Activated CD8-positive, alpha-beta T cell treated with anti-CD3 and anti-CD28 coated beads for 36 hours (primary cell): ENCODE data around the gene APOO. TPM values are rescaled to one million over a fixed set of nuclear protein-coding genes. Genes with fewer than 3 reads are reported as not detected.

Source experiments
- ATAC-seq: fragments of 200-7000 bp; cut with Tn5 transposase; one replicate; pipeline ENCODE4 v1.10.0; 2021; ENCODE audit warnings: mild to moderate bottlenecking, moderate library complexity
- CTCF ChIA-PET: fragments of 350-600 bp; sonication (Branson Sonifier 250); formaldehyde crosslinking; loops from one replicate; lab custom pipeline; 2021; ENCODE audit warnings: antibody characterized with exemption; lab: Charles Lee
- POLR2A ChIA-PET: fragments of 350-600 bp; sonication (Branson Sonifier 250); formaldehyde crosslinking; loops from one replicate; lab custom pipeline; 2021; ENCODE audit warnings: antibody characterized with exemption; lab: Charles Lee
- DNase-seq: peaks from one replicate; pipeline ENCODE4 v3.0.0-alpha.2; 2020
- H3K27ac Mint-ChIP-seq: one replicate; pipeline ENCODE4 v1.8.0; 2021; ENCODE audit warnings: mild to moderate bottlenecking, mixed read lengths
- H3K27me3 Mint-ChIP-seq: one replicate; pipeline ENCODE4 v1.8.0; 2021; ENCODE audit warnings: mixed read lengths
- H3K36me3 Mint-ChIP-seq: one replicate; pipeline ENCODE4 v1.8.0; 2021; ENCODE audit warnings: low read depth, mixed read lengths
- H3K4me1 Mint-ChIP-seq: one replicate; pipeline ENCODE4 v1.8.0; 2021; ENCODE audit warnings: low read depth, mixed read lengths
- H3K4me3 Mint-ChIP-seq: one replicate; pipeline ENCODE4 v1.8.0; 2021; ENCODE audit warnings: mild to moderate bottlenecking, moderate library complexity, mixed read lengths
- H3K9me3 Mint-ChIP-seq: one replicate; pipeline ENCODE4 v1.8.0; 2021; ENCODE audit warnings: mixed read lengths
- CTCF ChIP-seq: fragments of 200-600 bp; IDR thresholded peaks from one replicate; pipeline ENCODE4 v1.8.0; 2022; ENCODE audit warnings: antibody characterized with exemption, mild to moderate bottlenecking
- intact Hi-C: fragments of 100-400 bp; cut with micrococcal nuclease; formaldehyde crosslinking; loops from one replicate; pipeline ENCODE4 v1.10.0; 2022
- total RNA-seq, 2 experiments: library from RNA; stranded (reverse); gene quantifications; one replicate each; pipeline ENCODE4 v1.2.3, GENCODE V29; 2021

APOO gene
- total RNA-seq, 2 experiments from 2014 or later, result 34.1 to 35.7 TPM

- Mint-ChIP-seq H3K27me3 (no peaks in the 10 kb centered on the region), H3K27ac (no peak overlapping the region), H3K4me3 (peak overlapping the region; percentile 75), H3K9me3 (no peaks in the 10 kb centered on the region), H3K36me3 (no peaks in the 10 kb centered on the region), H3K4me1 (peaks cover 15% of the 10 kb centered on the region)
- DNase-seq, result no peak
- intact Hi-C loops, result loop anchor here (5.0 kb wide), 1 partner anchor 70 kb away; no protein-coding TSS in a partner anchor
- ChIA-PET CTCF (interaction anchor here (0.7 to 1.5 kb wide), 2 partner anchors 102 to 103 kb away, joined by 3 to 8 read pairs; partner anchors contain the start of gene EIF2S3), POLR2A (interaction anchor here (1.0 kb wide), 2 partner anchors 72 to 74 kb away, joined by 3 to 5 read pairs; partner anchors contain the start of gene KLHL15)
- no peak for TF ChIP-seq CTCF
- no peak for ATAC-seq
Observed at GRCh38 chrX:23952391-23952790, 44.7 kb upstream of the APOO start.

- DNase-seq, result no peak
- H3K27ac Mint-ChIP-seq, result no peak overlapping the region
- intact Hi-C loops, result no loop called here
- CTCF ChIA-PET, result interaction anchor here (1.1 kb wide), 1 partner anchor 11 kb away, joined by 3 read pairs; no protein-coding TSS in a partner anchor
- ATAC-seq, result no peak
- no peaks in the 10 kb centered on the region for H3K9me3 Mint-ChIP-seq
- H3K4me3 Mint-ChIP-seq, result no peak overlapping the region
- TF ChIP-seq CTCF, result no peak
- H3K27me3 Mint-ChIP-seq, result no peaks in the 10 kb centered on the region
- peaks cover 2% of the 10 kb centered on the region for H3K4me1 Mint-ChIP-seq
- POLR2A ChIA-PET, result no interaction called here
- no peaks in the 10 kb centered on the region for H3K36me3 Mint-ChIP-seq
Observed at GRCh38 chrX:23945206-23945605, 37.5 kb upstream of the APOO start.

GRCh38 chrX:23944234-23944633 lies 36.5 kb upstream of the APOO start:
- POLR2A ChIA-PET, result no interaction called here

GRCh38 chrX:23939203-23939602 lies 31.5 kb upstream of the APOO start:
- TF ChIP-seq CTCF, result no peak
- no peak for DNase-seq
- no peaks in the 10 kb centered on the region for H3K36me3 Mint-ChIP-seq
- CTCF ChIA-PET, result no interaction called here
- H3K4me1 Mint-ChIP-seq, result no peaks in the 10 kb centered on the region
- POLR2A ChIA-PET, result no interaction called here
- no peaks in the 10 kb centered on the region for H3K9me3 Mint-ChIP-seq
- no peaks in the 10 kb centered on the region for H3K27me3 Mint-ChIP-seq
- H3K4me3 Mint-ChIP-seq, result no peak overlapping the region
- no peak for ATAC-seq
- intact Hi-C loops, result no loop called here
- no peak overlapping the region for H3K27ac Mint-ChIP-seq

More at GRCh38 chrX:23944234-23944633, 36.5 kb upstream of the APOO start:
- no peak for ATAC-seq
- Mint-ChIP-seq H3K36me3 (no peaks in the 10 kb centered on the region), H3K4me3 (no peak overlapping the region), H3K27me3 (no peaks in the 10 kb centered on the region), H3K4me1 (no peaks in the 10 kb centered on the region), H3K27ac (no peak overlapping the region), H3K9me3 (no peaks in the 10 kb centered on the region)
- DNase-seq, result no peak
- TF ChIP-seq CTCF, result no peak
- intact Hi-C loops, result no loop called here
- CTCF ChIA-PET, result interaction anchor here (1.1 kb wide), 1 partner anchor 10 kb away, joined by 3 read pairs; no protein-coding TSS in a partner anchor

GRCh38 chrX:23938690-23939089 lies 31.0 kb upstream of the APOO start:
- Mint-ChIP-seq H3K4me1 (no peaks in the 10 kb centered on the region), H3K27me3 (no peaks in the 10 kb centered on the region), H3K9me3 (no peaks in the 10 kb centered on the region), H3K36me3 (no peaks in the 10 kb centered on the region), H3K4me3 (no peak overlapping the region), H3K27ac (no peak overlapping the region)
- intact Hi-C loops, result no loop called here
- DNase-seq, result no peak
- ChIA-PET POLR2A (no interaction called here), CTCF (no interaction called here)
- no peak for ATAC-seq
- TF ChIP-seq CTCF, result no peak
